Stimulated activated CD4-positive, alpha-beta T cell treated with anti-CD3 and anti-CD28 coated beads, Interleukin-12 subunit alpha, Interleukin-12 subunit beta, amount 100 ng/mL, for 48 hours (primary cell): Measurements from ENCODE around the gene METTL22.

Experiments used
- DNase-seq, 3 donors: peaks; one replicate each; pipeline ENCODE4 v3.0.0-alpha.2; 2020; ENCODE audit warnings: low read depth in 2 of 3, low spot score in 1 of 3

The METTL22 gene

GRCh38 chr16:8686879-8687278, 65.4 kb downstream of the METTL22 start:
- DNase-seq = no peak

- DNase-seq = no peak
Observed at GRCh38 chr16:8689686-8690085, 68.2 kb downstream of the METTL22 start.

- DNase-seq = no peak
Observed at GRCh38 chr16:8691728-8692127, 70.2 kb downstream of the METTL22 start.

- DNase-seq = no peak
Observed at GRCh38 chr16:8694795-8695728, 73.6 kb downstream of the METTL22 start.

- DNase-seq = no peak
Observed at GRCh38 chr16:8696880-8697279, 75.4 kb downstream of the METTL22 start.

- DNase-seq = no peak
Observed at GRCh38 chr16:8697965-8698364, 76.5 kb downstream of the METTL22 start.
